Heart left ventricle (tissue), 13 donors: ENCODE results near the gene ASAP3.

Source experiments
- CTCF ChIP-seq, 12 donors: fragments of 200-600 bp; sonication (generic) in 4 of 12; IDR thresholded peaks; one replicate each; pipeline versions ENCODE4 v1.5.0 to v1.8.0; 2018 to 2022; ENCODE audit warnings: antibody characterized with exemption in 12 of 12, mild to moderate bottlenecking in 5 of 12
- POLR2A ChIP-seq, 2 donors: fragments of 450-650 bp; IDR thresholded peaks; one replicate each; pipeline ENCODE4 v1.6.1; 2017; ENCODE audit warnings: antibody characterized with exemption in 2 of 2, mild to moderate bottlenecking in 2 of 2, moderate library complexity in 2 of 2
- donor health status: ischemic (EF 13 %, LVEDD 7.1; RV severe dilation, severe dysfunction).
- donor health status: DM: no; HTN: yes; CAD: no.
- donor health status: DM: no; HTN: no; CAD: no.
- donor health status: ischemic (EF 25% LVEDD 6.9; RV normal size, moderate dysfunction).
- donor health status: ischemic (EF 25% LVEDD 5.7; RV mildly dilated, moderate dysfunction).
- donor health status: ischemic (EF 35%, LVEDD 5.7; RV mildly dilated, moderate dysfunction).
- donor health status: nonischemic (EF 11% LVEDD 7.7; RV severe dilation, severe dysfunction).
- donor health status: DM: yes; HTN: yes; CAD: no.
- donor health status: PGD.
- donor health status: ischemic (EF 29% LVEDD 5.4; RV normal size, mild dysfunction).
- donor health status: nonischemic (EF 23%, LVEDD 6.1; RV moderate dilation, normal function).

GRCh38 chr1:23470282-23471070 lies 13.5 kb downstream of the ASAP3 start:
- TF ChIP-seq CTCF (IDR thresholded peaks at IDR 0.05) (no peak), POLR2A (IDR thresholded peaks at IDR 0.05) (no peak)
